Hematopoietic multipotent progenitor cell treated with erythropoietin and hydrocortisone succinate and interleukin-3 and kit ligand, for 4 days (in vitro differentiated cells): ENCODE results near the gene MYORG.

Experiments used
- DNase-seq: peaks from one replicate; pipeline ENCODE4 v3.0.0-alpha.2; 2015

The MYORG gene

DNA sequence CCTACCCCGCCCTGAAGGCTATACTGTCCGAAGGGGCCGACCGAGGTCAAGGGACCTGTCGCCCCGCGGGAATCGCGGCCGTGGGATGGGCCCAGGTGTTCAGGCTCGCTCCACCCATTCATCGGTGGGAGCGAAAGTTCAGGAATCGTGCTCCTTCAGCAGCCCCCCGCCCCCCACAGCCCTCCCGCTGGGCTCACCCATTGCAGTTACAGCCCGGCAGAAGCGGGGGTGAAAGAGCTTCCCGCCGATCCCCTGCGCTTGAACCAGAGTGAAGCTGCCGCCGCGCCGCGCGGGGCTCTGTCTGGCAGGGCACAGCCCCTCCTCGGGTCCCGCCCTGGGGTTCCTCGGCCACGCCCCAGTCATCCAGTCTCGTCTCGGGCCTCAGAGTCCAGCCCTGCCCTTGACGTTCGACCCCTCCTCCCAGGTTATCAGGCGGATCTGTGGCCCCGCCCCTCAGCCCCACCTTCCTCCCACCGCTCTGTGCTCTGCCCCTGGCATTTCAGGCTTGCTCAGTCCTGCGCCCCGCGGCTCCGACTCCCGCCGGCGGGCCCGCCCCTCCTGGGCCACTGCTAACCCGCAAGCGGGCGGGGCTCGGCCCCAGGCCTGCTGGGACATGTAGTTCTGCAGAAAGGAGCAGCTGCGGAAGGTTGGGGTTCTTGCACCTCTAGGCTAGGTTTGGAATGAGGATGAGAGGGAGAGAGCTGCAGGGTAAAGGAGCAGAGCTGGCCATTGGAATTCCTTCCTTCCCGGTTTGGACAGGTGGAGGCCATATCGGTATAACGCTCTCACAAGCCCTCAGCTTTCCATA, at the start of gene MYORG:
Gene MYORG, minus strand, starts transcription at position 303 of the 808 bp plus-strand sequence. CDS start 3,955 bp downstream, outside the sequence.
- peak; percentile 98 for DNase-seq

DNA sequence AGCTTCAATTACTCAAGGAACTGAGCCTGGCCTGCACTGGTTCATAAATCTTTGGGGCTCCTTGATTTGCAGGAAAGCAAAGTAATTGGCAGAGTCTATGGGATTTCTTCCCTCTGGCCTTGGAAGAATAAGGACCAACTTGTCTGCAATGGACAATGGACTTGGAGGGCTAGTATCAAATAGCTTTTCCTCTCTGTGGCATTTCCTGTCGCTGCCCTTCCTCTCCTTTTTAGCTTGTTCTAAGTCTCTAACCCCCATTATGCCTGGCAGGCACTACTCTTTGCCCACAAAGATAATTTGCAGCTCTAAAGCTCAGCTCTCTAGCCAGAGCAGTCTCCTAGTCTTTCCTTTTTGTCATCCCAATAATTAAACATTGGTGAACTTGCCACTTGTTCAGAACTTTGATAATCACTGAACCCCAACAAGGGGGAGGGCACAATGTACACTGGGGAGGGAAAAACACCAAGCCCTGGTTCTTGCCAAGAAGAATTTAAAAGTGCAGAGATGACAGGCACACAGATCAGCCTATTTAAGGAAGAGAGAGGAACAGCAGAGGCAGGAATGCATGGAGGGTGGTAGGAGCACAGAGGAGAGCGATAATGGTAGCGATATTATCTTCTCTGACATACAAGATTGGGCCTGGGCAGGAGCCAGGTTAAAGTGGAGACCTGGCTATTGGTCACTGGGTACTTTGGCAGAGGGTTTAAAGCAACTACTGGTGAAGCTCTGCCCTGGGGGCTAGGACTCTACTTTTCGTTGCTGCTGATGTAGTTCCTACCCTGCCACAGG, 43.2 kb upstream of the MYORG start:
- DNase-seq: no peak

DNA sequence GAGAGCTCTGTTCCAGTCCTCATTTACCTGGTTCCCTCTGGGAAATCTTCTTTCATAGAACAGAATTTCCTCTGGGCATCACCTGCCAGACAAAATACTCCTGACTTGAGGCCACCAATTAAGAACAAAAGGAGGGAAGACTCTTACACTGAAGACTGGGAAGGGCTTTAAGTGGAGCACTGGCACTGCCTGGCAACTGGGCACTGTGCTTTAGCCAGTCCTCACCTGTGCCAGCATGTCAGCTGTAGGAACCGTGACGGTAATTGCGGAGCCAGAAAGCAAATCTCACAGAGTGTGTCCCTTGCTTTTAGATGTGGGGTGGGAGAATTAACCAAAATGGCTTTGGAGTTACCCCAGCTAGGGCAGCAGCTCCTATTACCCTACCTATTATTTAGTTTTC, 41.0 kb upstream of the MYORG start:
- DNase-seq: no peak

DNA sequence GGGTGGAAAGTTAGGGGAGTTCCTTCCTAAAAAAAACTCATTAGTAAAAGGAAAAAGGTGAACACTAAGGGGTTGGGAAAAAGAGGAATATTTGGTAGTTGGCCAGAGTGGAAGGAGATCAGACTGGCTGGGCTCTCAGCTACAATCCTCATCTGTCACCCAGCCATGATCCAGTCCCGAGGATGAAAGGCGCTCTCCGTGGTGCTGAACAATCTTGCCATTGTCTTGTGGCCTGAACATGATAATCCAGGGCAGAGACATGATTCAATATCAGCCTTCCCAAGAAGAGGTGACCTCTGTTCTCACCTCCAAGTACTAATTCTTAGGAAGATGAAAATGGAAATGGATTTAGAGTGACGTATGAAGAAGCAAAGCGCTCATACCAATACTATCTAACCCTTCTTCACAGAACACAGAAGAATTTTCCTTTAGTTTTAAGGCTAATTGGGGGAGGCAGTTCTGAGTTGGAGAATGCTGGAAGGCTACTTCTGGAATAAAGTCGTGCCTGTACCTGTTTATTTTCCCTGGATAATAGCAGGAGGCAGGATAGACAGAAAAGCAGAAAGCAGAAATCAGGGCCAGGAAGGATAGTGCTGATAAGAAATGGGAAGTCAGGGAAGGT, 36.6 kb upstream of the MYORG start:
- DNase-seq: peak; percentile 81

DNA sequence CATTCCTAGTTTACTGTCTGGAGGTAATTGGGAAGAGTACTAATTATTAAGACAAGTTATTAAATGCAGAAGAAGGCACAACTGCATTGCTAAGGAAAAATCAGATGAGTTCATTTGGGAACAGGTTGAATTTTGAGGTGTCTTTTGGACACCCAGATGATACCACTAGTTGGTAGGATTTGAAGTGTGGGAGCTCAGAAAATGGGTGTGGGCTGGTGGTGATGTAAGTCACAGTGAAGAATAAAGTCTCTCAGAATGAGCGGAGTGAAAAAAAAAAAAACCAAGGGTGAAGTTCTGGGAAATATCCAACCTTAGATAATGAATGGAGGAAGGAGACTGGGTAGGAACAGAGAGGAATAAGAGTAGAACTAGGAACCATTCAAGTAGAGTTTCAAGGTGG, 35.6 kb upstream of the MYORG start:
- DNase-seq: no peak

DNA sequence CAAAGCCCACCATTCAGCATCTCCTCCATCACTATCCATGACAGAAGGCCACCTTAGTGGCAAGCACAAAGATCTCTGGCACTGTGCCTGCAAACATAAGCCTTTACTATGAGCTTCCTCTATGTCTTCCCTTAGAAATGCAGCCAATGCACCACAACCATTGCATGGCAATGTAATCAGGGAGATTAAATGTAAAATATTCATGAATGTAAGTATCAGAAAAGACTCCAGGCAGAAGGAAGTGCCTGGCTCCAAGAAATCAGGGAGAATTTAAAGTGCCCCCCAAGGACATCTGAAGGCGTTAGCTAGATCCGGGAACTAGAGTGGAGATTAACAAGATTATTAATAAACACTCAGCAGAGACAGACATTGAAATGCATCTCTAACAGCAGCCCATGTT, 32.5 kb upstream of the MYORG start:
- DNase-seq: no peak

DNA sequence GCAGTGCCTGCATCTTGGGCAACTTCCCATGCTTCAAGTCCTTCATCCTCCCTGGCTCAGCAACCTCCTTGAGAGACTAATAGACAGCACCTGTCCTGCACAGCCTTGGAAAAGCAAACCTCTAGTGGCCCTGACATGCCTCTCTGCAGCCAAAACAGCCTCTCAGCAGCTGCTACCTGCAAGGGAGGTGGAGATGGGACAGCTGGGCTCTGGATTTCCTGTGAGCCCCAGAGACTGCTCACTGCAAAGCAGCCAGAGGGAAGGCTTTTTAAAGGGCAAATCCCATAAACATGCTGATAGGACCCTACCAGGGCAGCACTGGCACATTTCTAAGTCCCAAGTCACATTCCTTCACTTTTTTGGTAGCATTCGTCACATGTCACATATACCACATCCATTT, 31.5 kb upstream of the MYORG start:
- DNase-seq: no peak

DNA sequence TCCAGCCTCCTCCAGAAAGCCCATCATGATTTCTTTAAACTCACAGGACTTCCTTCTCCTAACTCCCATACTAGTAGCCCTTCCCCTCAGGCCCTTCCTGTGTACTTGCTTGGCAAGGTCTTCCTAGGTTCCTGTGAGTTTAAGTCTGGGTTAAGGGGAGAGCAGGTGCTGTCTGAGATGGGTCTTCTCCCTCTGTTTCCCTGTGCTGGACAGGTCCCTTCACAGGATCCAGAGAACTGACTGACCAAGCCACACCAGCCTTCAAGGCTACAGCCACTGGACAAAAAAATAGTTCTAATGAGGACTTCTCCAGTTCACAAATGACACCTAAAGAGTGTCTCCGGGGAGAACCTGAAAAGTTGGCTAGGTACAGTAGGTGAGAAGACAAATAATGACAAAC, 29.5 kb upstream of the MYORG start:
- no peak for DNase-seq

DNA sequence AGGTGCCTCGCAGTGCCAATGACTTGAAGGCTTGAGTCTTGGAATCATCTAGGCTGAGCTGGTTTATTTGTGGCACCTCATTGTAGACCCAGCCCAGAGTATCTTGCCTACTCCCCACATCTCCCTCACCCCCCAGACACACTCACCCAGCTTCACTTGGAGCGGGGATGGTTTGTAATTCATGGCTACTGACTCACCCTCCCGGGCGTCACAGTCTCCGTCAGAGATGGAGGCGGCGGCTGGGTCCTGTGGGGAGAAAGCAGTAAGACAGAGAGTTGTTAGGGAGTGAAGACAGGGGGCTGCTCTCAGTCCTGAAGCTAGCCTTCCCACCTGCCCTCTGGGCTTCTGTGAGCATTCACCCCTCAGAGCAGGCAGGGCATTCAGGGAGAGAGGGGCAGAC, 29.0 kb upstream of the MYORG start:
- no peak for DNase-seq

DNA sequence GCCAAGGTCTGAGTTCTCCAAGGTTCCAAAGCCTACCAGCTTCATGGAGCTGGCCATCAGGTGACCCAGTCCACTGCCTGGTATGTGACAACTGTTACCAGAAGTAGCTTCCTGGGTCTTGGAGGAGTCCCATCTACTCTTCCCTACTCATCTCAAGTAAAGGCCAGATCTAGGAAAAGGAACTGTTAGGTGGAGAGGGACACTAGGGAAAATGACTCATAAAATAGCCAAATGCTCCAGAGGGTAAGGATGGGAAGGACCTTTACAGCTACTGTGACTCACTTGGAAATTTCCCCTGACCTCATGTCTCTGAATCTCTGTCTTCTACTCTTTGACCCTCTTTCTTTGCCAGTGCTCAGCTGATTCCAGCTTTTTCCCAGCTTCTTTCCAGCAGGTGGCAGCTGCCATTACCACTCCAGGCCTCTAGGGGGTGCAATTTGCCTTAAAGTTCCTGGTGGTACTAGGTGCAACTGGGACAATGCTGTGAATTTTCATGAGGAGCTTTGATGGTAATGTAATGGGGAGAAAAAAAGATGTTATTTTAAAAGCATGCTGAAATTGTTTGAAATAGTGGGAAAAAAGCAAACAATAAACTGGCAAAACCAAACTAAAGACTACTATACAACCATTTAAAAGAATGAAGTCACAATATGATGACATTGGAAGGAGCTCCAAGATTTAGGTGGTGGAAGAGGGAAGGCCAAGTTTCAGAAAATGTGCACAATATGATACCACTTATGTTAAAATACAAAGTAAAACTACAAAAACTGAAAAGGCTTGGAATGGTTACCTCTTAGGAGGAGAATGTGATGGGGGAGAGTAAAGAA, 27.1 kb upstream of the MYORG start:
- DNase-seq: peak; percentile 70

DNA sequence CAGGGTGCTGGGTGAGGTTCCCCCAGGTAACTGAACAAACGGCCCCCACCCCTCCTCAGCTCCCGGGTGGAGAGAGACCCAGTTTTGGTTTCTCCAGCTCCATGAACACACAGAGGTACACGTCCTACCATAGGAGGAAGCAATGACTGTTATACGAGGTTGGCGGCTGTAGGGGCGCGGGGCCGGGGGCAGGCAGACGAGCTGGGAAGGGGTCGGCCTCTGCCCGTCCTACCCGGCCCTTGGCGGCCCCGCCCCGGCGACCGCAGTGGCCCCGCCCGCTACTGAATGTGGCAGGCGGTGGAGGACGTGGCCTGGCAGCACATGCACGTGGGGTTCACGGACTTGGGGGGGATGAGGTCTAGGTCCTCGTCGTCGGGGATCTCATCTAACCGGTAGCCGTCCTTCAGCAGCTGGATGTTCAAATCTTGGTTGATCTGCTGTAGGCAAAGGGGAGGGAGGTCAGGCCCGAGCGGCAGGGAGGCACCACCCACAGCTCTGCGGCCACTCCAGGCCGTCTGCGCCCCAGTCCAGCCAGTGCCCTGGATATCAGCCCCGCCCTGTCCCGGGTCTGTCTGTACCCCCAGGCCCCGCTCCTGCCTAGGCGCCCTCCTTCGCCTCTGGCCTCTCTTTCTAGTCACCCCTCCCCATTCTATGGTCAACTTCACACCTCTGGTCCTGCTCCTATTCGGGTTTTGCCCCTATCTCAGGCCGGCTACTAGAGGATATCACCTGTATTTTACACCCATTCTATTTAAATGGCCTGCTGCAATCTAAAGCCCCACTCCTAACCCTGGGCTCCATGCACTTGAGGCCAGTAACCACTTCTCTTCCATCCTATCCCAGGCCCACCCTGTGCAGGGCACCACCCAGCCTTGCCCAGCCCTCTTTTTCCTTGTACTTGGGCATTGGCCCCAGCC, 24.2 kb upstream of the MYORG start:
- DNase-seq: peak; percentile 10

DNA sequence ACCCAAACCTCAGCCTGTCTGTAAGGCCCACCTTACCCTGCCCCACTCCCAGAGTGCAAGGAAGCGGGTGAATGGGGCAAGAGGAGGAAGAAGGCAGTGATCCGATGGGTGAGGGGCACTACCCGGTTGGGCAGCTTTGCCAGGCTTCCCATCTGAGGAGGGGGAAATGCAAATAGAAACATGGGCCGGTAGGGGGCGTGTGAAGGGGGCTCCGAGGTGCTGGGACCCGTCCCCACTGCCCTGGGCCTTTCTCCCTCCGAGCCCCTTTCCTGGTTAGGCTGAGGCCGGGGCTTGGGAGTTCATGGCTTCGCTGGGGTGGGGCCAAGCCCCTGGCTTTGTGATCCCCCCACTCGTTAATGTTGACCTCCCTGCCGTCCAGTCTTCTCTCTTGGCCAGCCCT, 23.6 kb upstream of the MYORG start:
- DNase-seq: no peak

DNA sequence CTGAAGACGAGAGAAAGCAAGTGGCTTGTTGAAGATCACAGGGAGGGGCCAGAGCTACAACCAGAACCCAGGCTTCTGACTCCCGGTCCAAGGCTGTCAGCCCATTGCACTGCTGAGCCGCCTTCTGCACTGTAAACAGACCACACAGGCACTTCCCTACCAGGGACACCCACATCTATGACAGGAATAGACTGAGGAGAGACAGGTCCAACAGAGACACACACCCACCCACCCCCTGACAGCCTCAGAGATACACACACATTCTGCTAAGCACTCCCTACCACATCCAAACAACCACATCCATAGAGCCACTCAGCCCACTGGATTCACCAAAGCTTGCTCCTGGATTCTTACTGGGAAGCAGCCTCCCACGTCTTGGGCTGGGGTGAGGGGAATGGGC, 23.0 kb upstream of the MYORG start:
- DNase-seq: no peak

DNA sequence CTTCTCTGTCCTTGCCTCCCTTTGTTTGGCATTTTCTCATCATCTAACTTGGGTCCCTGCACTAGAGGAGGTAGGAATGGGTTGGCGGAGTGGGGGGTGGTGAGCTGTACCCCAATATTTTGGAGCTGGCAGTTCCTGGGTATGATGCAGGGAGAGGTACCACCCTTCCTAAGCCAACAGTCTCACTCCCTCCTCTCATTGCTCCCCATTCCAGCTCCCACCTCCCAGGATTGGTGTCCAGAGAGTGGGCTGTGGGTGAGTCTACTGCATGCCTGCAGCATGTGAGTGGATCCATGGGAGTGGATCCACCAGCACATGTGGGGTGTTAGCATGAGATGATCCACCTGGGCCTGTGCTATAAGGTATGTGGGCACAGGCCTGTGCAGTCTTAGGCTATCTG, 22.2 kb upstream of the MYORG start:
- DNase-seq: no peak

DNA sequence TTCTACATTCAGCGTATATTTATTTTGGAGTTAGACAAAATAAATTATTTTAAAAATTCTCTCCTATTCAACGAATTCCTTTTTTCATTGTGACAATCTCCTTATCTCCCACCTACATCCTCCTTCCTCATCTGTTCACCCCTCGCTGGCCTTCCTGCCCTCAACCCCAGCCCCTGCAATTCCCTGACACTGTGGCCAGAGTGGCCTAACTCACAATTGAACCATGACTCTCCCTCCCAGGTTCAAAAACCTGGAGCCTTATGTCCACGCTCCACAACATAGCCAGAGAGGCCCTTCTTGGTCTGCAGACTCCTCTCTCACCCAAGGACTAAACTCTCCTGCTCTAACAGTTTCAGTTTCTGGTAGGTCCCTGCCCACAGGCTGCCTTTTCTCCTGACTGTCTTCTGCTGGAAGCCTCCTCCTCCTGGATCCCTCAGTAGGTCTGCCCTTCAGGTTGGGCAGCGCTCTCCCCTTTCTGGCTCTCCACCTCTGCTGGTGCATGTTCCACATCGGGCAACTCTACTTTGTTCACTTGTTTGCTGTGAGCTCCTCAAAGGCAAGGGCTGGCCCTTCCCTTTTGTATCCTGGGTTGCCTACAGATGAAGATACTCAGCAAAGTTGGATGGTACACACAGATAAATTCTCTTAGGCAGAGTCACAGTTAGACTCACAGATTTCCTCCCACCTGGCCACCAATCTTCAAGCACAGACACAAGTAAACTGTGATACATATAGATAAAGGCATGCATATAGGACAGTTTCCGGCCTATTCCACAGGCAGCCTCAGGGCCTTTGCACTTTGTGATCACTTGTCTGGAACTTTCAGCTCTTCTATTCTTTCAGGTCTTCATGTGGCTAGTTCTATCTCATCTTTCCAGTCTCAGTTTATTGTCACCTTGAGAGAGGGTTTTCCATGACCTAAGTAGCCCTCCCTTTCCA, 19.8 kb upstream of the MYORG start:
- DNase-seq: no peak

DNA sequence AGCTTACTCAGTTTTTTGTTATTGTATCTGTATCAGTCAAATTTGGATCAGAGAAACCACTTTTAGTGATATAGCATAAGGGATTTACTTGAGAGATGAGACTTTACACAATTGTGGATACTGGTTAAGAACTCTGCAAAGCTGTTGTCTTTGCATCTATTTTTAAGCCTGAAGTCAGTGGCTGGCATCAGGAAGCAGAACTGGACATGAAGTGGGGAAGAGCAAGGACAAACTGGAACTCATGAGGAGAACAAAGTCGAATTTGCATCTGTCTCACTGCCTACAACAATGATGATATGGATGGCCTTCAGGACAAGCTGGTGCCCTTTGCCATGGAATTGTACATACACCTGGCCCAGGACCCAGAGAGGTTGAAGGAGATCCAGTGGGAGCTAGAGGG, 15.8 kb upstream of the MYORG start:
- DNase-seq: no peak

DNA sequence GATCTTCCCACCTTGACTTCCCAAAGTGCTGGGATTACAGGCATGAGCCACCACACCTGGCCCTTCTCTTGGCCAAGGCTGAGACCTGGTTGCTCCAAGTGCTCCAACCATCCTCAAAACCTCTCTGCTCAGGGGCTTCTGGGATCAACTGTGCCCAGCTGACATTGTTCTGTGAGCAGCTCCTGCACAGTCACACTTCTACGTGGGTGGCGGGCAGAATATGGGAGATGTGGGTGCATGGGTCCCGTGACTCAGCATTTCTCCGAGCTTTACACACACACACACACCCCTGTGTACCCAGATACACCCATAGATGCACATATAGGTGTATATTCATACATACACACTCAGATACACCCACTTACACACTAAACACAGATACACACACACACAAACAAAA, 10.5 kb upstream of the MYORG start:
- no peak for DNase-seq

DNA sequence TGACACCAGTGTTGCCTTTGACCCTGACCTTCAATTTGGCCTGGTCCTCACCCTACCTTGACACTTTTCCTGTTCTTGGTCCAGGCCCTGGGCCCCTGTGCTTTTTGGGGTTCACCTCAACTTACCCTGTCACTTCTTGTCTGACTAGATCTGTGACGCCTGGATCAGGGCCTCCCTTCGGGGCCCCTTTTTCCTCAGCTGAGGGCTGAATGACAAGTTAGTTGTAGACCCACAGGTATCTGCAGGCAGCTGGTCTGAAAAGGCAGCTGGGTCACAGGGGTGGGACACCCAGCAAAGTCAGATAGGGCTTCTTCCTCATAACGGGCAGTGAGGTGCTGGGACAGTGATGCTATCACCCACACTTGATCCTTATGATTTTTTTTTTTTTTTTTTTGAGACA, 10.0 kb upstream of the MYORG start:
- no peak for DNase-seq

DNA sequence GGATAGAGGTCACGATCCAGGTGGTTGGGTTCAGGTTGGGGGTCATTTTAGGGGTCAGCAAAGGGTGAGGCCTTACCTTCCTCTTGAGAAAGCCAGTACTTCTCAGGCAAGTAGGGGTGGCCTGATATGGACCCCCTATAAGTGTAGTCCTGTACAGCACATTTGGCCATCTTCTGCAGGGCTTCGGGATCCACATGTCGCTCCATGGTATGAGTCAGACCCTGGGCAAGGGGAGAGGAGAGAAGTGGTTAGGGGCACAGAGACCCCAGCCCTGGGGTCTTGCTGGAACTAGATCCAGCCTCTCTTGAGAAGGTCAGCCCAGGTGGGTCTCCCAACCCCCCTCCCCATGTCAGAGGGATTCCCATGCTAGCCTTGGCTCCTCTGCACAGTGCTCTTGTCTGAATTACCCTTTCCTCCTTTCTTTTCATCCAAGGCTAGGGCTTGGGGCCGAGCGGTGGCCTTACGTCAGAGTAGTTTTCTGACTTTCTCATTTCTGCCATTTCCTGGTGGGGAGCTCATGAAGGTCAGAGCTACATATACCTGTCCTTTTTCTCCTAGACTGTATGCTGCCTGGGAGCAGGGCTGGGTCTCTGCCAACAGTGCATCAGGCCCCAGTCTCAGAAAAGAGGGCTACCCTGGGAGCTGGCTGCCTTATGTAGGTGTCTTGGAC, 9.0 kb upstream of the MYORG start:
- DNase-seq: no peak
